ENCODE results near the gene HECW1. TPM values are rescaled to one million over a fixed set of nuclear protein-coding genes. Genes with fewer than 3 reads are reported as not detected.

HECW1 gene
- total RNA-seq, 1 experiment from 2014 or later, result 1.8 TPM

- Mint-ChIP-seq H3K4me3 (ENCODE audit: unreplicated experiment) (no peak overlapping the region), H3K9me3 (ENCODE audit: unreplicated experiment) (no peaks in the 10 kb centered on the region), H3K36me3 (ENCODE audit: insufficient read depth, unreplicated experiment) (no peaks in the 10 kb centered on the region), H3K27ac (ENCODE audit: unreplicated experiment) (no peak overlapping the region), H3K27me3 (ENCODE audit: insufficient read depth, unreplicated experiment) (peaks cover 8% of the 10 kb centered on the region), H3K4me1 (ENCODE audit: low read depth, unreplicated experiment) (no peaks in the 10 kb centered on the region)
- no peak for TF ChIP-seq CTCF (IDR thresholded peaks at IDR 0.05; ENCODE audit: insufficient read depth in 1 of 2, low read depth in 1 of 2, low read length in 1 of 2, severe bottlenecking in 1 of 2, unreplicated experiment in 1 of 2)
- Histone ChIP-seq H3K4me1 (no peaks in the 10 kb centered on the region), H3K4me3 (ENCODE audit: low read depth, low read length) (no peak overlapping the region), H3K36me3 (ENCODE audit: control insufficient read depth, insufficient read depth, low read length) (no peaks in the 10 kb centered on the region), H3K27me3 (replicated peaks; ENCODE audit: control insufficient read depth, insufficient read depth, low read length) (no peaks in the 10 kb centered on the region), H3K9me3 (no peaks in the 10 kb centered on the region)
- no peak for DNase-seq
- intact Hi-C loops (cut with micrococcal nuclease; ENCODE audit: unreplicated experiment), result no loop called here
- BruUV-seq (replicated peaks), result no TSS peak
- CTCF ChIA-PET, result no interaction called here
- POLR2A ChIA-PET, result no interaction called here
These were observed 19.6 kb upstream of the HECW1 start for GRCh38 chr7:43092819-43093218.

GRCh38 chr7:43096875-43097274 lies 15.6 kb upstream of the HECW1 start:
- no peak for DNase-seq
- Histone ChIP-seq H3K4me3 (ENCODE audit: low read depth, low read length) (no peak overlapping the region), H3K27me3 (replicated peaks; ENCODE audit: control insufficient read depth, insufficient read depth, low read length) (no peaks in the 10 kb centered on the region), H3K36me3 (ENCODE audit: control insufficient read depth, insufficient read depth, low read length) (no peaks in the 10 kb centered on the region), H3K4me1 (no peaks in the 10 kb centered on the region), H3K9me3 (no peaks in the 10 kb centered on the region)
- CTCF ChIA-PET, result no interaction called here
- no TSS peak for BruUV-seq (replicated peaks)
- TF ChIP-seq CTCF (IDR thresholded peaks at IDR 0.05; ENCODE audit: insufficient read depth in 1 of 2, low read depth in 1 of 2, low read length in 1 of 2, severe bottlenecking in 1 of 2, unreplicated experiment in 1 of 2), result no peak
- no peaks in the 10 kb centered on the region for H3K4me1 Mint-ChIP-seq (ENCODE audit: low read depth, unreplicated experiment)
- peaks cover 6% of the 10 kb centered on the region for H3K27me3 Mint-ChIP-seq (ENCODE audit: insufficient read depth, unreplicated experiment)
- no peak overlapping the region for H3K27ac Mint-ChIP-seq (ENCODE audit: unreplicated experiment)
- H3K36me3 Mint-ChIP-seq (ENCODE audit: insufficient read depth, unreplicated experiment), result no peaks in the 10 kb centered on the region
- intact Hi-C loops (cut with micrococcal nuclease; ENCODE audit: unreplicated experiment), result no loop called here
- no peak overlapping the region for H3K4me3 Mint-ChIP-seq (ENCODE audit: unreplicated experiment)
- POLR2A ChIA-PET, result no interaction called here
- no peaks in the 10 kb centered on the region for H3K9me3 Mint-ChIP-seq (ENCODE audit: unreplicated experiment)

GRCh38 chr7:43099750-43100149 lies 12.7 kb upstream of the HECW1 start:
- no peak overlapping the region for H3K4me3 Mint-ChIP-seq (ENCODE audit: unreplicated experiment)
- CTCF ChIA-PET, result no interaction called here
- H3K9me3 ChIP-seq, result no peaks in the 10 kb centered on the region
- H3K9me3 Mint-ChIP-seq (ENCODE audit: unreplicated experiment), result no peaks in the 10 kb centered on the region
- TF ChIP-seq CTCF (IDR thresholded peaks at IDR 0.05; ENCODE audit: insufficient read depth in 1 of 2, low read depth in 1 of 2, low read length in 1 of 2, severe bottlenecking in 1 of 2, unreplicated experiment in 1 of 2), result no peak
- H3K36me3 Mint-ChIP-seq (ENCODE audit: insufficient read depth, unreplicated experiment), result no peaks in the 10 kb centered on the region
- no peaks in the 10 kb centered on the region for H3K36me3 ChIP-seq (ENCODE audit: control insufficient read depth, insufficient read depth, low read length)
- H3K27me3 Mint-ChIP-seq (ENCODE audit: insufficient read depth, unreplicated experiment), result peaks cover 3% of the 10 kb centered on the region
- DNase-seq, result no peak
- no peaks in the 10 kb centered on the region for H3K4me1 ChIP-seq
- no TSS peak for BruUV-seq (replicated peaks)
- no peaks in the 10 kb centered on the region for H3K4me1 Mint-ChIP-seq (ENCODE audit: low read depth, unreplicated experiment)
- H3K27me3 ChIP-seq (replicated peaks; ENCODE audit: control insufficient read depth, insufficient read depth, low read length), result no peaks in the 10 kb centered on the region
- no peak overlapping the region for H3K27ac Mint-ChIP-seq (ENCODE audit: unreplicated experiment)
- intact Hi-C loops (cut with micrococcal nuclease; ENCODE audit: unreplicated experiment), result no loop called here
- POLR2A ChIA-PET, result no interaction called here
- no peak overlapping the region for H3K4me3 ChIP-seq (ENCODE audit: low read depth, low read length)
